Breast epithelium (tissue), 3 donors: Measurements from ENCODE around the gene MED14.

Experiments used
- POLR2A ChIP-seq: fragments of 450-650 bp; IDR thresholded peaks from one replicate; pipeline ENCODE4 v1.6.1; 2016; ENCODE audit warnings: antibody characterized with exemption, mild to moderate bottlenecking, moderate library complexity
- POLR2AphosphoS5 ChIP-seq, 3 donors: sonication (generic); formaldehyde crosslinking; IDR thresholded peaks; one replicate each; pipeline ENCODE4 v1.6.1; 2017; ENCODE audit warnings: antibody characterized with exemption in 3 of 3
- TF ChIP-seq, protein P1 (sequence below), 3 donors: fragments of 450-650 bp; IDR thresholded peaks; one replicate each; pipeline ENCODE4 v1.5.1; 2016 to 2017; ENCODE audit warnings: antibody characterized with exemption in 3 of 3, mild to moderate bottlenecking in 3 of 3, moderate library complexity in 3 of 3

DNA sequence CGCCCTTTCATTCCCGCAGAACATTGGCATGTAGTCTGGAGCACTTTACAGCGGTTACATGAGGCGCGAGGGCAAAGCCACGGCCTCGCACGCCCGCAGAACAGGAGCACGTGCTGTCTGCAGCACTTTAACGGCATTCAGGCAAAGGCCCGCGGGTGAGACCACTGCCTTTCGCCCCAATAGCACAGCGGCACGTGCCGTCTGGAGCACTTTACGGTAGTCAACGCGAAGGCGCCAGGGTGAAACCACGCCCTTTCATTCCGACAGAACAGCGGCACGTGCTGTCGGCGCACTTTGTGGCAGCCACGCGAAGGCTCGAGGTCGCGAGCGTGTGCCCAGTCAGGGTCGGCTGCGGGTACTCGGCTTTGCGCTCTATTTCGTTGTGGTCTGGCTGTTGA, 112.2 kb downstream of the MED14 start, which contains the start of gene MPC1L:
- TF ChIP-seq, protein P1, sequence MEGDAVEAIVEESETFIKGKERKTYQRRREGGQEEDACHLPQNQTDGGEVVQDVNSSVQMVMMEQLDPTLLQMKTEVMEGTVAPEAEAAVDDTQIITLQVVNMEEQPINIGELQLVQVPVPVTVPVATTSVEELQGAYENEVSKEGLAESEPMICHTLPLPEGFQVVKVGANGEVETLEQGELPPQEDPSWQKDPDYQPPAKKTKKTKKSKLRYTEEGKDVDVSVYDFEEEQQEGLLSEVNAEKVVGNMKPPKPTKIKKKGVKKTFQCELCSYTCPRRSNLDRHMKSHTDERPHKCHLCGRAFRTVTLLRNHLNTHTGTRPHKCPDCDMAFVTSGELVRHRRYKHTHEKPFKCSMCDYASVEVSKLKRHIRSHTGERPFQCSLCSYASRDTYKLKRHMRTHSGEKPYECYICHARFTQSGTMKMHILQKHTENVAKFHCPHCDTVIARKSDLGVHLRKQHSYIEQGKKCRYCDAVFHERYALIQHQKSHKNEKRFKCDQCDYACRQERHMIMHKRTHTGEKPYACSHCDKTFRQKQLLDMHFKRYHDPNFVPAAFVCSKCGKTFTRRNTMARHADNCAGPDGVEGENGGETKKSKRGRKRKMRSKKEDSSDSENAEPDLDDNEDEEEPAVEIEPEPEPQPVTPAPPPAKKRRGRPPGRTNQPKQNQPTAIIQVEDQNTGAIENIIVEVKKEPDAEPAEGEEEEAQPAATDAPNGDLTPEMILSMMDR (IDR thresholded peaks at IDR 0.05), result no peak
- TF ChIP-seq POLR2AphosphoS5 (IDR thresholded peaks at IDR 0.05) (no peak), POLR2A (no peak)
